HG03521 (cell line): Measurements from ENCODE around the gene SORCS2.

ENCODE experiments used
- ATAC-seq: cut with Tn5 transposase; IDR thresholded peaks from one replicate; pipeline ENCODE4 v1.9.1; 2021; ENCODE audit warnings: mild to moderate bottlenecking, moderate library complexity; ENCODE audit not compliant: unreplicated experiment

SORCS2 gene

GRCh38 chr4:7422151-7422897, 230.0 kb downstream of the SORCS2 start:
- no peak for ATAC-seq

GRCh38 chr4:7422898-7423180, 230.5 kb downstream of the SORCS2 start:
- no peak for ATAC-seq

- no peak for ATAC-seq
Measured at GRCh38 chr4:7423391-7423790, 231.1 kb downstream of the SORCS2 start.

- no peak for ATAC-seq
Measured at GRCh38 chr4:7423801-7424552, 231.6 kb downstream of the SORCS2 start.

- no peak for ATAC-seq
Measured at GRCh38 chr4:7424553-7425111, 232.3 kb downstream of the SORCS2 start.

- no peak for ATAC-seq
Measured at GRCh38 chr4:7425124-7425523, 232.8 kb downstream of the SORCS2 start.

- no peak for ATAC-seq
Measured at GRCh38 chr4:7425591-7426468, 233.5 kb downstream of the SORCS2 start.

GRCh38 chr4:7426525-7427171, 234.3 kb downstream of the SORCS2 start:
- ATAC-seq, result no peak

- no peak for ATAC-seq
Measured at GRCh38 chr4:7427361-7427760, 235.0 kb downstream of the SORCS2 start.

GRCh38 chr4:7427831-7428260, 235.5 kb downstream of the SORCS2 start:
- ATAC-seq, result no peak

GRCh38 chr4:7428261-7429068, 236.1 kb downstream of the SORCS2 start:
- ATAC-seq, result no peak

- ATAC-seq, result no peak
Measured at GRCh38 chr4:7429069-7429416, 236.7 kb downstream of the SORCS2 start.

GRCh38 chr4:7429601-7430078, 237.3 kb downstream of the SORCS2 start:
- no peak for ATAC-seq

GRCh38 chr4:7430368-7430964, 238.1 kb downstream of the SORCS2 start:
- ATAC-seq, result no peak

- ATAC-seq, result no peak
Measured at GRCh38 chr4:7430965-7431695, 238.8 kb downstream of the SORCS2 start.

- ATAC-seq, result no peak
Measured at GRCh38 chr4:7431696-7432530, 239.6 kb downstream of the SORCS2 start.

- no peak for ATAC-seq
Measured at GRCh38 chr4:7432531-7433375, 240.4 kb downstream of the SORCS2 start.
